ENCODE measurements around the gene MACROD2. TPM values are rescaled to one million over a fixed set of nuclear protein-coding genes. Genes with fewer than 3 reads are reported as not detected.

Gene MACROD2
- total RNA-seq, 1 donor from 2014 or later = 2.4 TPM

GRCh38 chr20:14644306-14645097, 649.2 kb downstream of the MACROD2 start:
- H3K4me3 Mint-ChIP-seq (ENCODE audit: unreplicated experiment) = no peak overlapping the region
- H3K27me3 Mint-ChIP-seq (ENCODE audit: low read depth, unreplicated experiment) = no peaks in the 10 kb centered on the region

GRCh38 chr20:14647016-14647415, 651.7 kb downstream of the MACROD2 start:
- H3K27ac ChIP-seq (ENCODE audit: low read depth, low read length) = no peak overlapping the region
- Mint-ChIP-seq H3K9me3 (ENCODE audit: unreplicated experiment) (peaks cover 5% of the 10 kb centered on the region), H3K4me3 (ENCODE audit: unreplicated experiment) (no peak overlapping the region), H3K4me1 (ENCODE audit: low read depth, unreplicated experiment) (no peaks in the 10 kb centered on the region), H3K36me3 (ENCODE audit: low read depth, unreplicated experiment) (no peaks in the 10 kb centered on the region), H3K27ac (ENCODE audit: unreplicated experiment) (no peak overlapping the region), H3K27me3 (ENCODE audit: low read depth, unreplicated experiment) (peaks cover 3% of the 10 kb centered on the region)
- H3K27me3 ChIP-seq (ENCODE audit: insufficient read depth, low read length) = no peaks in the 10 kb centered on the region
- FAIRE-seq (no peak), DNase-seq (ENCODE audit: low read depth) (no peak)
- TF ChIP-seq EZH2 (IDR thresholded peaks at IDR 0.05; ENCODE audit: insufficient read depth, low read length) (no peak), CTCF (IDR thresholded peaks at IDR 0.05; ENCODE audit: insufficient read depth, low read depth, low read length) (no peak)
- H3K9ac ChIP-seq (ENCODE audit: low read length) = no peak overlapping the region
- no peaks in the 10 kb centered on the region for H4K20me1 ChIP-seq (ENCODE audit: insufficient read depth, low read length)
- H3K79me2 ChIP-seq (ENCODE audit: insufficient read depth, low read length) = no peaks in the 10 kb centered on the region
- H3K36me3 ChIP-seq (ENCODE audit: insufficient read depth, low read length) = no peaks in the 10 kb centered on the region
- H3K9me3 ChIP-seq (ENCODE audit: insufficient read depth, low read depth, low read length) = no peaks in the 10 kb centered on the region
- H2AFZ ChIP-seq (ENCODE audit: low read depth, low read length) = no peak overlapping the region
- no peak overlapping the region for H3K4me3 ChIP-seq (ENCODE audit: insufficient read depth, low read depth, low read length)
- H3K4me1 ChIP-seq (ENCODE audit: insufficient read depth, low read length) = no peaks in the 10 kb centered on the region
- no peak overlapping the region for H3K4me2 ChIP-seq (ENCODE audit: low read length)

More at GRCh38 chr20:14644306-14645097, 649.2 kb downstream of the MACROD2 start:
- Histone ChIP-seq H3K4me1 (ENCODE audit: insufficient read depth, low read length) (no peaks in the 10 kb centered on the region), H3K4me3 (ENCODE audit: insufficient read depth, low read depth, low read length) (no peak overlapping the region), H3K27ac (ENCODE audit: low read depth, low read length) (no peak overlapping the region), H2AFZ (ENCODE audit: low read depth, low read length) (no peak overlapping the region), H3K9ac (ENCODE audit: low read length) (no peak overlapping the region), H3K9me3 (ENCODE audit: insufficient read depth, low read depth, low read length) (peaks cover 3% of the 10 kb centered on the region), H3K27me3 (ENCODE audit: insufficient read depth, low read length) (no peaks in the 10 kb centered on the region), H3K4me2 (ENCODE audit: low read length) (no peak overlapping the region), H3K79me2 (ENCODE audit: insufficient read depth, low read length) (no peaks in the 10 kb centered on the region), H4K20me1 (ENCODE audit: insufficient read depth, low read length) (no peaks in the 10 kb centered on the region), H3K36me3 (ENCODE audit: insufficient read depth, low read length) (no peaks in the 10 kb centered on the region)
- FAIRE-seq = no peak
- Mint-ChIP-seq H3K27ac (ENCODE audit: unreplicated experiment) (no peak overlapping the region), H3K9me3 (ENCODE audit: unreplicated experiment) (peaks cover 12% of the 10 kb centered on the region), H3K36me3 (ENCODE audit: low read depth, unreplicated experiment) (no peaks in the 10 kb centered on the region), H3K4me1 (ENCODE audit: low read depth, unreplicated experiment) (no peaks in the 10 kb centered on the region)
- TF ChIP-seq EZH2 (IDR thresholded peaks at IDR 0.05; ENCODE audit: insufficient read depth, low read length) = no peak
- TF ChIP-seq CTCF (IDR thresholded peaks at IDR 0.05; ENCODE audit: insufficient read depth, low read depth, low read length) = no peak
- no peak for DNase-seq (ENCODE audit: low read depth)

- Histone ChIP-seq H3K4me3 (ENCODE audit: insufficient read depth, low read depth, low read length) (no peak overlapping the region), H3K36me3 (ENCODE audit: insufficient read depth, low read length) (no peaks in the 10 kb centered on the region), H3K79me2 (ENCODE audit: insufficient read depth, low read length) (no peaks in the 10 kb centered on the region), H3K4me2 (ENCODE audit: low read length) (no peak overlapping the region), H3K27ac (ENCODE audit: low read depth, low read length) (no peak overlapping the region), H3K4me1 (ENCODE audit: insufficient read depth, low read length) (no peaks in the 10 kb centered on the region), H4K20me1 (ENCODE audit: insufficient read depth, low read length) (no peaks in the 10 kb centered on the region), H2AFZ (ENCODE audit: low read depth, low read length) (no peak overlapping the region), H3K27me3 (ENCODE audit: insufficient read depth, low read length) (no peaks in the 10 kb centered on the region), H3K9ac (ENCODE audit: low read length) (no peak overlapping the region), H3K9me3 (ENCODE audit: insufficient read depth, low read depth, low read length) (no peaks in the 10 kb centered on the region)
- H3K27ac Mint-ChIP-seq (ENCODE audit: unreplicated experiment) = no peak overlapping the region
- no peak overlapping the region for H3K4me3 Mint-ChIP-seq (ENCODE audit: unreplicated experiment)
- H3K36me3 Mint-ChIP-seq (ENCODE audit: low read depth, unreplicated experiment) = no peaks in the 10 kb centered on the region
- TF ChIP-seq EZH2 (IDR thresholded peaks at IDR 0.05; ENCODE audit: insufficient read depth, low read length) (no peak), CTCF (IDR thresholded peaks at IDR 0.05; ENCODE audit: insufficient read depth, low read depth, low read length) (no peak)
- no peak for DNase-seq (ENCODE audit: low read depth)
- no peaks in the 10 kb centered on the region for H3K9me3 Mint-ChIP-seq (ENCODE audit: unreplicated experiment)
- H3K27me3 Mint-ChIP-seq (ENCODE audit: low read depth, unreplicated experiment) = peaks cover 3% of the 10 kb centered on the region
- no peaks in the 10 kb centered on the region for H3K4me1 Mint-ChIP-seq (ENCODE audit: low read depth, unreplicated experiment)
- no peak for FAIRE-seq
Measured at GRCh38 chr20:14649662-14650061, 654.3 kb downstream of the MACROD2 start.
